Liver (tissue), 9 donors: ENCODE data around the gene TPRG1L. TPM values are rescaled to one million over a fixed set of nuclear protein-coding genes. Genes with fewer than 3 reads are reported as not detected.

Experiments used
- DNase-seq: peaks from one replicate; pipeline ENCODE4 v3.0.0-alpha.2; 2017; ENCODE audit warnings: low spot score
- H3K27ac ChIP-seq, 2 donors: one replicate each; pipeline ENCODE4 v1.7.0; 2013; ENCODE audit warnings: inconsistent platforms in 2 of 2, low read length in 2 of 2, control low read depth in 1 of 2, low read depth in 1 of 2, mild to moderate bottlenecking in 1 of 2
- H3K27me3 ChIP-seq, 4 donors: one replicate each; pipeline versions ENCODE4 v1.6.1 to v1.7.0; 2013; ENCODE audit warnings: low read length in 3 of 4, inconsistent platforms in 1 of 4, mild to moderate bottlenecking in 1 of 4, moderate library complexity in 1 of 4; ENCODE audit not compliant: control insufficient read depth in 4 of 4, insufficient read depth in 4 of 4
- H3K36me3 ChIP-seq, 4 donors: one replicate each; pipeline versions ENCODE4 v1.6.1 to v1.7.0; 2013; ENCODE audit warnings: low read length in 3 of 4, mild to moderate bottlenecking in 3 of 4, low read depth in 1 of 4, moderate library complexity in 1 of 4; ENCODE audit not compliant: control insufficient read depth in 4 of 4, insufficient read depth in 3 of 4
- H3K4me1 ChIP-seq, 4 donors: one replicate each; pipeline versions ENCODE4 v1.6.1 to v1.7.0; 2013; ENCODE audit warnings: low read length in 3 of 4, mild to moderate bottlenecking in 3 of 4, moderate library complexity in 1 of 4; ENCODE audit not compliant: control insufficient read depth in 4 of 4, insufficient read depth in 4 of 4
- H3K4me3 ChIP-seq, 3 donors: one replicate each; pipeline versions ENCODE4 v1.6.1 to v1.7.0; 2013; ENCODE audit warnings: low read length in 3 of 3, control low read depth in 1 of 3, low read depth in 1 of 3, mild to moderate bottlenecking in 1 of 3
- H3K9ac ChIP-seq, 2 donors: one replicate each; pipeline ENCODE4 v1.7.0; 2013; ENCODE audit warnings: low read length in 2 of 2, mild to moderate bottlenecking in 2 of 2, moderate library complexity in 2 of 2, control low read depth in 1 of 2, low read depth in 1 of 2
- H3K9me3 ChIP-seq, 4 donors: one replicate each; pipeline versions ENCODE4 v1.6.1 to v1.7.0; 2013; ENCODE audit warnings: low read length in 3 of 4; ENCODE audit not compliant: control insufficient read depth in 4 of 4
- ATF3 ChIP-seq: IDR thresholded peaks from 2 replicates; pipeline ENCODE4 v1.6.1; 2016; ENCODE audit warnings: antibody characterized with exemption
- CTCF ChIP-seq: fragments of 150-350 bp; IDR thresholded peaks from 2 replicates; pipeline ENCODE4 v1.5.1; 2017; ENCODE audit warnings: improper control_type of control experiment, low read depth, low read length; ENCODE audit not compliant: missing input control
- EGR1 ChIP-seq, 2 donors: IDR thresholded peaks; 2 replicates each; pipeline ENCODE4 v1.6.1; 2016 to 2018; ENCODE audit warnings: antibody characterized with exemption in 2 of 2, low read depth in 2 of 2
- FOXA1 ChIP-seq: IDR thresholded peaks from 2 replicates; pipeline ENCODE4 v1.6.1; 2016; ENCODE audit warnings: antibody characterized with exemption
- FOXA2 ChIP-seq: IDR thresholded peaks from 2 replicates; pipeline ENCODE4 v1.6.1; 2016; ENCODE audit warnings: antibody characterized with exemption
- HNF4G ChIP-seq: IDR thresholded peaks from 2 replicates; pipeline ENCODE4 v1.6.1; 2016; ENCODE audit warnings: antibody characterized with exemption
- RXRA ChIP-seq, 2 donors: IDR thresholded peaks; 2 replicates each; pipeline ENCODE4 v1.6.1; 2017 to 2018; ENCODE audit warnings: antibody characterized with exemption in 2 of 2, mild to moderate bottlenecking in 1 of 2
- SP1 ChIP-seq: IDR thresholded peaks from 2 replicates; pipeline ENCODE4 v1.6.1; 2018; ENCODE audit warnings: antibody characterized with exemption, mild to moderate bottlenecking
- TAF1 ChIP-seq: conservative IDR thresholded peaks from 2 replicates; pipeline ENCODE4 v1.6.1; 2016; ENCODE audit warnings: antibody characterized with exemption, mild to moderate bottlenecking
- ZBTB33 ChIP-seq: IDR thresholded peaks from 2 replicates; pipeline ENCODE4 v1.6.1; 2016; ENCODE audit warnings: antibody characterized with exemption
- WGBS: extraction: QIAGEN DNeasy Blood & Tissue Kit; methylation state at CpG from one replicate; pipeline ENCODE4 v1.1.7; 2013; 5-methylcytosine and 5-hydroxymethylcytosine counted together
- polyA plus RNA-seq, 2 donors: library from polyadenylated mRNA; stranded (reverse) in 1 of 2; unstranded in 1 of 2; fragments of 200-250 nt in 1 of 2; fragments of >200 nt in 1 of 2; fragmentation: Nextera tagmentation in 1 of 2; extraction: Ambion mirVana in 1 of 2; gene quantifications; one replicate each; pipeline versions ENCODE4 v1.2.1 to v1.2.3, GENCODE V29; 2013 to 2015
- total RNA-seq, 2 donors: library from RNA; depleted of rRNA; stranded (reverse); fragments of >200 nt; gene quantifications; one replicate each; pipeline ENCODE4 v1.2.3, GENCODE V29; 2014
- donor health status: healthy.
- donor health status: healthy.
- donor health status: healthy.
- donor health status: healthy.
- donor health status: healthy.

The TPRG1L gene
- total and polyA plus RNA-seq, 4 donors: 29.3 to 51.0 (median 43.9) TPM

- peak overlapping the region in 1 of 3 donors; percentile 59 for H3K4me3 ChIP-seq
- no peak overlapping the region for H3K27ac ChIP-seq
- no peak overlapping the region for H3K9ac ChIP-seq
- H3K36me3 ChIP-seq: peaks cover 2 to 11% (median 5%) of the 10 kb centered on the region in 4 donors
- TF ChIP-seq RXRA (IDR thresholded peaks at IDR 0.05) (no peak), FOXA2 (no peak), HNF4G (no peak), TAF1 (no peak), CTCF (no peak), ZBTB33 (no peak), FOXA1 (no peak), SP1 (no peak), ATF3 (no peak)
- DNase-seq: no peak
- WGBS: 9% methylated on average over 83 of the region's 83 CpGs
- no peaks in the 10 kb centered on the region for H3K9me3 ChIP-seq
- peaks cover 20 to 27% (median 23%) of the 10 kb centered on the region in 4 donors for H3K4me1 ChIP-seq
- H3K27me3 ChIP-seq: peaks cover 0 to 12% (median 6%) of the 10 kb centered on the region in 4 donors
Measured at GRCh38 chr1:3651026-3651929, 26.5 kb downstream of the TPRG1L start.

GRCh38 chr1:3651930-3652547 is 27.2 kb downstream of the TPRG1L start, which contains the start of gene TP73:
Gene TP73, plus strand, starts transcription at chr1:3652516. Its CDS starts 29,850 bp downstream, at chr1:3682366.
- WGBS: under 1% methylated on average over 80 of the region's 80 CpGs
- no peak for DNase-seq
- Histone ChIP-seq H3K27ac (no peak within 1 kb of the TSS), H3K36me3 (peaks cover 0 to 4% (median 1%) of the 10 kb centered on the region in 4 donors), H3K9me3 (no peaks in the 10 kb centered on the region), H3K4me1 (peaks cover 20 to 27% (median 23%) of the 10 kb centered on the region in 4 donors), H3K4me3 (peak within 1 kb of the TSS in 2 of 3 donors; percentile 14 to 59), H3K9ac (no peak within 1 kb of the TSS), H3K27me3 (peaks cover 0 to 12% (median 6%) of the 10 kb centered on the region in 4 donors)
- TF ChIP-seq FOXA1 (no peak), FOXA2 (no peak), EGR1 (IDR thresholded peaks at IDR 0.05; ENCODE audit: low read depth in 2 of 2) (peak in 1 of 2 donors; percentile 22), CTCF (no peak)
